Endothelial cell (in vitro differentiated cells): ENCODE data around the gene C9orf153. TPM values are rescaled to one million over a fixed set of nuclear protein-coding genes. Genes with fewer than 3 reads are reported as not detected.

ENCODE experiments used
- DNase-seq: peaks from one replicate; pipeline ENCODE4 v3.0.0; 2021; ENCODE audit warnings: low spot score
- H3K27ac Mint-ChIP-seq: one replicate; pipeline ENCODE4 v1.8.0; 2021; ENCODE audit warnings: mixed read lengths, inconsistent platforms; ENCODE audit not compliant: unreplicated experiment
- H3K27me3 Mint-ChIP-seq: one replicate; pipeline ENCODE4 v1.8.0; 2021; ENCODE audit warnings: mild to moderate bottlenecking, moderate library complexity, mixed read lengths, inconsistent platforms; ENCODE audit not compliant: unreplicated experiment
- H3K36me3 Mint-ChIP-seq: one replicate; pipeline ENCODE4 v1.8.0; 2021; ENCODE audit warnings: mild to moderate bottlenecking, low read depth, mixed read lengths, inconsistent platforms; ENCODE audit not compliant: unreplicated experiment
- H3K4me1 Mint-ChIP-seq: one replicate; pipeline ENCODE4 v1.8.0; 2021; ENCODE audit warnings: mild to moderate bottlenecking, mixed read lengths, inconsistent platforms; ENCODE audit not compliant: unreplicated experiment
- H3K4me3 Mint-ChIP-seq: one replicate; pipeline ENCODE4 v1.8.0; 2021; ENCODE audit warnings: mild to moderate bottlenecking, mixed read lengths, inconsistent platforms; ENCODE audit not compliant: unreplicated experiment
- H3K9me3 Mint-ChIP-seq: one replicate; pipeline ENCODE4 v1.8.0; 2021; ENCODE audit warnings: mixed read lengths, inconsistent platforms; ENCODE audit not compliant: unreplicated experiment
- CTCF ChIP-seq: fragments of 200-600 bp; sonication (generic); IDR thresholded peaks from one replicate; pipeline ENCODE4 v1.5.0; 2021; ENCODE audit warnings: antibody characterized with exemption; ENCODE audit not compliant: unreplicated experiment
- total RNA-seq: library from RNA; stranded (reverse); fragmentation: NEBNext Ultra II Directional; extraction: Animal tissue kit (Norgen Biotek cat#: 25700); gene quantifications from one replicate; pipeline ENCODE4 v1.2.1, GENCODE V29; 2021; ENCODE audit not compliant: unreplicated experiment

C9orf153 gene
- total RNA-seq, 1 donor from 2014 or later: 0.36 TPM

GRCh38 chr9:86274821-86275643 is 15.6 kb upstream of the C9orf153 start:
- no peak for TF ChIP-seq CTCF
- no peak overlapping the region for H3K27ac Mint-ChIP-seq
- DNase-seq: no peak
- H3K27me3 Mint-ChIP-seq: no peaks in the 10 kb centered on the region
- H3K9me3 Mint-ChIP-seq: no peaks in the 10 kb centered on the region
- peaks cover 29% of the 10 kb centered on the region for H3K36me3 Mint-ChIP-seq
- no peak overlapping the region for H3K4me3 Mint-ChIP-seq
- peaks cover 41% of the 10 kb centered on the region for H3K4me1 Mint-ChIP-seq

GRCh38 chr9:86272221-86272620 is 12.8 kb upstream of the C9orf153 start:
- peak overlapping the region; percentile 60 for H3K4me3 Mint-ChIP-seq
- H3K27ac Mint-ChIP-seq: no peak overlapping the region
- peaks cover 28% of the 10 kb centered on the region for H3K36me3 Mint-ChIP-seq

GRCh38 chr9:86263876-86264275 is 4.4 kb upstream of the C9orf153 start:
- H3K36me3 Mint-ChIP-seq: peaks cover 21% of the 10 kb centered on the region
- peak overlapping the region; percentile 68 for H3K27ac Mint-ChIP-seq
- no peaks in the 10 kb centered on the region for H3K9me3 Mint-ChIP-seq
- DNase-seq: no peak
- no peaks in the 10 kb centered on the region for H3K27me3 Mint-ChIP-seq
- TF ChIP-seq CTCF: no peak
- H3K4me1 Mint-ChIP-seq: peaks cover 45% of the 10 kb centered on the region
- H3K4me3 Mint-ChIP-seq: peak overlapping the region; percentile 38

More at GRCh38 chr9:86272221-86272620, 12.8 kb upstream of the C9orf153 start:
- no peak for DNase-seq
- H3K9me3 Mint-ChIP-seq: no peaks in the 10 kb centered on the region
- peaks cover 19% of the 10 kb centered on the region for H3K4me1 Mint-ChIP-seq
- TF ChIP-seq CTCF: no peak
- no peaks in the 10 kb centered on the region for H3K27me3 Mint-ChIP-seq

- H3K4me3 Mint-ChIP-seq: peak overlapping the region; percentile 64
Measured at GRCh38 chr9:86262492-86262891, 3.0 kb upstream of the C9orf153 start.

More at GRCh38 chr9:86262492-86262891, 3.0 kb upstream of the C9orf153 start:
- H3K27me3 Mint-ChIP-seq: peaks cover under 1% of the 10 kb centered on the region
- peaks cover 48% of the 10 kb centered on the region for H3K4me1 Mint-ChIP-seq
- H3K9me3 Mint-ChIP-seq: no peaks in the 10 kb centered on the region
- peaks cover 16% of the 10 kb centered on the region for H3K36me3 Mint-ChIP-seq
- peak overlapping the region; percentile 94 for H3K27ac Mint-ChIP-seq
- no peak for TF ChIP-seq CTCF
- DNase-seq: peak; percentile 18
